GM10248 (cell line): ENCODE results near the gene TXNRD2.

Experiments used
- CTCF ChIA-PET: fragments of 300-600 bp; sonication (Branson Sonifier 250); formaldehyde crosslinking; extraction: SDS; loops from one replicate; lab custom pipeline; 2021; ENCODE audit warnings: antibody characterized with exemption; lab: Yijun Ruan, JAX
- POLR2A ChIA-PET: fragments of 350-650 bp; sonication (Branson Sonifier 250); formaldehyde crosslinking; extraction: SDS; loops from one replicate; lab custom pipeline; 2020; ENCODE audit warnings: antibody characterized with exemption; lab: Yijun Ruan, JAX
- DNase-seq: peaks from one replicate; pipeline ENCODE4 v3.0.0; 2012; ENCODE audit errors: extremely low spot score
- TF ChIP-seq, protein P1 (sequence below): IDR thresholded peaks from 2 replicates; pipeline ENCODE4 v1.5.1; 2012; ENCODE audit warnings: mild to moderate bottlenecking, low read depth; ENCODE audit errors: extremely low read depth, missing control alignments, control extremely low read depth

TXNRD2 gene

DNA sequence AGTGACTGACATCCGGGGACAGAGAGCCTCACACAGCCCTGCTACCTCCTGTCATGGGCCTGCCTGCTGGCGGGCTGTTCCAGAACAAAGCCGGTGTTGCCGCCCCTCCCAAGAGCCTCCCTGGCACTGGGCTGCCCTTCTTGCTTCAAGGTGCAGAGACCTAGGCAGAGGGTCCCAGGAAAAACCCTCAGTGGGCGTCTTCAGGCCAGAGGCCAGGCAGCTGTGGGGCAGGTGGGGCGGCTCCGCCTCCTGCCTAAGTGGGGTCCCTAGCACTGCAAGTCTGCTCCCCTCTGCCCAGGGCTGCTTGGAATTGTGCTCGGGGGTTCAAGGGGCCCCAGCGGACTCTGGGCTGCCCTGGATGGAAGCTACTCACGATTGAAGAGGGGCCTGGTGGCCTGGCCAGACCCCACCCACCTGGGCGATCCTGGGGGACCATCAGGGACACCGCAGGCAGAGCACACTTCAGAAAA is 66.5 kb downstream of the TXNRD2 start:
- DNase-seq: no peak
- TF ChIP-seq, protein P1, sequence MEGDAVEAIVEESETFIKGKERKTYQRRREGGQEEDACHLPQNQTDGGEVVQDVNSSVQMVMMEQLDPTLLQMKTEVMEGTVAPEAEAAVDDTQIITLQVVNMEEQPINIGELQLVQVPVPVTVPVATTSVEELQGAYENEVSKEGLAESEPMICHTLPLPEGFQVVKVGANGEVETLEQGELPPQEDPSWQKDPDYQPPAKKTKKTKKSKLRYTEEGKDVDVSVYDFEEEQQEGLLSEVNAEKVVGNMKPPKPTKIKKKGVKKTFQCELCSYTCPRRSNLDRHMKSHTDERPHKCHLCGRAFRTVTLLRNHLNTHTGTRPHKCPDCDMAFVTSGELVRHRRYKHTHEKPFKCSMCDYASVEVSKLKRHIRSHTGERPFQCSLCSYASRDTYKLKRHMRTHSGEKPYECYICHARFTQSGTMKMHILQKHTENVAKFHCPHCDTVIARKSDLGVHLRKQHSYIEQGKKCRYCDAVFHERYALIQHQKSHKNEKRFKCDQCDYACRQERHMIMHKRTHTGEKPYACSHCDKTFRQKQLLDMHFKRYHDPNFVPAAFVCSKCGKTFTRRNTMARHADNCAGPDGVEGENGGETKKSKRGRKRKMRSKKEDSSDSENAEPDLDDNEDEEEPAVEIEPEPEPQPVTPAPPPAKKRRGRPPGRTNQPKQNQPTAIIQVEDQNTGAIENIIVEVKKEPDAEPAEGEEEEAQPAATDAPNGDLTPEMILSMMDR: no peak
- ChIA-PET POLR2A (no interaction called here), CTCF (interaction anchor here (1.1 kb wide), 1 partner anchor 145 kb away, joined by 3 read pairs; no protein-coding TSS in a partner anchor)

DNA sequence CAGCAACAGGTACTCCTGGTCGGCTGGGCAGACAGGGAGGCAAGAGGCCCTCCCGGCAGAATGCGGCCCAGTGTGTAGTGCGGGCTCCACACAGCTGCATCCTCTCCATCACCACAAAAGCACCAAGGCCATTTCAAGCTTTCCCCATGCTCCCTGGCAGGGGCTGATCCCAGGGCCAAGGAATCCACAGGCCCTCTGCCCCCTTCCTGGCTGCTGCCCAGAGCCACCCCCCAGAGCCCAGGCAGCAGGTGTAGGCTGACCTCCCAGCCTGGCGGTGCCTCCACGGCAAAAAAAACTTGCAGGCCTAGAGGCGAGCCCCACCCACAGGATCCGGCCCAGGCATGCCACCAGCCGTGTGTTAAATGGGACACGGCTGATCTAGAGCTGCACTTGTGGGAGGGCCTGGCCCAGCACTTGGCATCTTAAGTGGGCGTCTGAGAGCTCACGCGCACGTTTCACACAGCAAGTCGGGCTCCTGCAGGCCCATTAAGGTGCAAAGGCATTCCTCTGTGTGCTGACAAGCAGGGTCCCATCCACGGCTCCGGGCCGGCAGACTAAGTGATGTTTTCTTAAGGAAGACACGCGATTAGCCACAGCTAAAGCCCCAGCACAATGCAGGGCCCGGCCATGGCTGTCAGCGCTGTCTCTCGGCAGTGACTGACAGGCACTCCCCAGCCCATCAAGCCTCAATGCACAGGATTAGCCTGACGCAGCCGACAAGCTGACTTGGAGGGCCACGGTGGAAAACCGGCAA is 67.1 kb downstream of the TXNRD2 start:
- POLR2A ChIA-PET: no interaction called here
- no peak for DNase-seq
- TF ChIP-seq, protein P1: no peak
- CTCF ChIA-PET: interaction anchor here (1.1 kb wide), 1 partner anchor 144 kb away, joined by 3 read pairs; no protein-coding TSS in a partner anchor

GRCh38 chr22:19873960-19874306 is 67.7 kb downstream of the TXNRD2 start:
- ChIA-PET POLR2A (no interaction called here), CTCF (interaction anchor here (1.1 kb wide), 1 partner anchor 144 kb away, joined by 3 read pairs; no protein-coding TSS in a partner anchor)
- TF ChIP-seq, protein P1: no peak
- DNase-seq: no peak

DNA sequence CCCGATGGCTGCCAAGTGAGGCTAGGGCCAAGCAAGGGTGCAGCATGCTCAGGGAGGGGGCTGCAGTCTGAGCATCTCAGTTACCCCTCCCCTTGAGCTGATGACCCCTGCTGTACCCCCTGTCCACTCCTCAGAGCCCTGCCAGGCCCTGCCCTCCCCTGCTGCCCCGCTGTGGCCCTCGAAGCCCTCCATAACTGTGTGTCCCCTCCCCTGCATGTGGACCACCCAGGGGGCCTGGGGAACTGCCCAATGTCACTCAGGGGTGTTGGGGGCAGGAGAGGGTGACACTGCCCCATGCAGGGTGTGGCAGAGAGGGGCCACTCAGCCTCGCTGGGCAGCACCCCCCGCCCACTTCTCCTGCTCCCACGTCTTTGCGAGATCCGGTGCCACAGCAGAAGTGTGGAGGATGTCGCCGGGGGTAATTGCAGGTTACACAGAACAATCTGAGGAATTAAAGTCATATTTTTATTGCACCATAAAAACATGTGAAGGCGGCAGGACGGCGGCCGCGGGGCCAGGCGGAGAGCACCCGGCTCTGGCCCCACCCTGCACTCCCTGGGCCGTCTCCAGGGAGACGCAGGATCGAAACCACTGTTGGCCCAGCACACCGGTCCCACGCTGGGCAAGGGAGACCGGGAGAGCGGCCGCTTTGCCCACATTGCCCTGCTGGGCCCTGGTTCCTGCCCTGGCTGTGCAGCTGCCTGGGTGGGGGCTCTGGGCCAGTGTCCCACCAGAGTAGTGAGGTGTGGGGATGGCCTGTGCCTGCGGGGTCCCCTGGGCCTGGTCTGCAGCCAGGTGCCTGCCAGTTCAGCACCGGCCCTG is 68.3 kb downstream of the TXNRD2 start:
- DNase-seq: no peak

GRCh38 chr22:19872779-19873137 is 68.9 kb downstream of the TXNRD2 start:
- no peak for DNase-seq
- ChIA-PET CTCF (no interaction called here), POLR2A (no interaction called here)
- TF ChIP-seq, protein P1: no peak

More for the DNA sequence above, 68.3 kb downstream of the TXNRD2 start:
- POLR2A ChIA-PET: no interaction called here
- CTCF ChIA-PET: no interaction called here
- TF ChIP-seq, protein P1: no peak
